GM19351 (cell line): ENCODE results near the gene TTYH3.

Experiments
- ATAC-seq: cut with Tn5 transposase; IDR thresholded peaks from one replicate; pipeline ENCODE4 v1.9.1; 2021; ENCODE audit warnings: mild to moderate bottlenecking, moderate library complexity; ENCODE audit not compliant: unreplicated experiment

TTYH3 gene

DNA sequence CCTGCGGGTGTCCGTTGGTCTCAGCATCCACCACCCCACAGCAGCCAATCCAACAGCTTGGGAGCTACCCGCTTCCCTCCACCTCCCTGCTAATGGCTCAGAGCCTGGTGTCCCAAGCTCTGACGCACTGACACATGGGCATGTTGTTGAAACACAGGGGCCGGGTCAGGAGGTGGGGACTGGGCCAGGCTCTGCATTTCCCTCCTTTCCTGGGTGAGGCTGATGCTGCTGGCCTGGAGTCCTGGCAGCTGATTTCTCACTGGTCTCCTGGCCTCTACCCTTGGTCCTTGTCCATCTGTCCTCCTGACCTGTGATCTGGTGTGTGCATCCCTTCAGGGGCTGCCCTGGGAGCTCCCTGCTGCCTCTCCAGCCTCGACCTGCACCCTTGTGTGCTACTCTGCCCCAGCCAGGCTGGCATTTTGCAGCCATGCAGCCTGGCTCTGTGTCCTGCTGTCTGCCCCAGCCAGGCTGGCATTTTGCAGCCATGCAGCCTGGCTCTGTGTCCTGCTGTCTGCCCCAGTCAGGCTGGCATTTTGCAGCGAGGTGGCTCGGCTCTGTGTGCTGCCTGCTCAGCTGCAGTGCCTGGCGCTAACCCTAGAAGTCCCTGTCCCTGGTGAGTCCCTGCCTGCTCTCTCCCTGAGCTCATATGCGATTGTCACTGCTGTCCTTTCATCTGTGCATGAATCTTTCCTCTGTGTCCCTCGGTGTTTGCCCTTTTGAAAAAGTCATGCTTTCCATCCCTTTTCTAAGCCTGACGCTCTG lies 70.2 kb downstream of the TTYH3 start:
- ATAC-seq: no peak

DNA sequence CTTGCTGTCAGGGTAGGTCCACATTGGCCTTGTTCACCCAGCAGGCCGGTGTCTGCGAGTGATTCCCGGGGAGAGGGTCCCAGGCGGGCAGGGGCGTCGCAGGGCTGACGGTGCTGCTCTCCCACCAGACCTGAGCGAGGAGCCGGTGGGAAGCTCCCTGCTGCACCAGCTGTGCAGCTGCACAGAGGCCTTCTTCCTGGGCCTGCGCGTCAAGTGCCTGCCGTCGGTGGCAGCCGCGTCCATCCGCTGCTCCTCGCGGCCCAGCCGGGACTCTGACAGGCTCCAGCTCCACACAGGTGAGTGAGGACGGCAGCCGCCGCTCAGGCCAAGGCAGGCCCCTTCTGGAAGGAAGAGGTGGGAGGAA lies 70.8 kb downstream of the TTYH3 start:
- ATAC-seq: no peak

DNA sequence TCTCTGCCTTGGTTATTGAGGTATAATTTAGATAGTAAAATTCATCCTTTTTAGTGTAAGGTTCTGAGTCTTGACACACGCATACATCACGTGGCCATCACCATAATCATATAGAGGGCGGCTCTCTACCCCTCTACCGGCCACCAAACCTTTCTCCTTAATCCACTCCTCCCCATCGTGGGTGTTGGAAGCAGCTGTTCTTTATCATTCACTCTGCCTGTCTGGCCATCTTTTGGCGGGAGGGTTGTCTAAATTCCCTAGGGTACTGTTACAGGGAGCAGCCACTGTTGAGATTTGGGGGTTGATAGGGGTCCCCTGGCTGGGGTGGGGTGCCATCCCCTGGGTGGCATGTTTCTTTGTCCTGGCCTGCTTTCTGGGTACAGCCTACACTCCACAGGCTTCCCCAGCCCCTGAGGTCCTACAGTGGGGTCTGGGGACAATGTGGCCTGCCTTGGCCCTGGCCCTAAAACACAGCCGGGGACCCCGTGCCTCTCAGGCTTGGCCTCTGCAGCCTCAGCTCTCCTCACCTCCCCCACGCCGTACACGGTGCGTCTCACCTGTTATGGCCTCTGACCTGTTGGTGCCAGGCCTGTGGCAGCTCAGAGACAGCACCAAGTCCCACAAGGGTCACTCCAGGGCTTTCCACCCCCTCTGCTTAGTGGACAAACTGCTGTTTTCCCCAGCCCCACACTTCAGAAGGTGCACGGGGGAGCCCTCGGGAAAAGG lies 73.7 kb downstream of the TTYH3 start:
- no peak for ATAC-seq

DNA sequence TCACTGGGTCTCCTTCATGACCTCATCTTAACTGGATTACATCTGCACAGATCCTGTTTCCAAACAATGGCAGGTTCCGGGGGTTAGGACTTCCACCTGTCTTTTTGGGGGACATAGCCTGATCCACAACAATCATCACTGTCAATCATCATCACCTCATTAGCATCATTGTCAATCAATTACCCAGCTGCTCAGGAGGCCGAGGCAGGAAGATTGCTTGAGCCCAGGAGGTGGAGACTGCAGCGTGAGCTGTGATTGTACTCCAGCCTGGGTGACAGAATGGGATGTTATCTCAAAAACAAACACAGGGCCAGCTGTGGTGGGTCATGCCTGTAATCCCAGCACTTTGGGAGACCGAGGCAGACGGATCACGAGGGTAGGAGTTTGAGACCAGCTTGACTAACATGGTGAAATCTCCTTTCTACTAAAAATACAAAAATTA lies 74.9 kb downstream of the TTYH3 start:
- no peak for ATAC-seq

DNA sequence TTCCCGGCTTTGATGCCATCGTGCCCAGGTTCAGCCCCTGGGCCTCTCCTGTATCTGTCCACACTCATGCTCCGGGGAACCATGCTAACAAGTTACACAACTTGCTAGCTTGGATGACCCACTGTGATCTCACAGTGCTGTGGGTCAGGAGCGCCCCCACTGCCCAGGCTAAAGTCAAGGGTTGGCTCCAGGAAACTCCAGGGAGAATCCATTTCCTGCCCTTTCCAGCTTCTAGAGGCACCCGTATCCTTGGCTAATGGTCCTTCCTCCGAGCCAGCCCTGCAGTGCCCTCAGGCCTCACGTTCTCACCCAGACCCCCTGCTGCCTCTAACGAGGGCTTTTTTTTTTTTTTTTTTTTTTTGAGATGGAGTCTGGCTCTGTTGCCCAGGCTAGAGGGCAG lies 75.7 kb downstream of the TTYH3 start:
- no peak for ATAC-seq

DNA sequence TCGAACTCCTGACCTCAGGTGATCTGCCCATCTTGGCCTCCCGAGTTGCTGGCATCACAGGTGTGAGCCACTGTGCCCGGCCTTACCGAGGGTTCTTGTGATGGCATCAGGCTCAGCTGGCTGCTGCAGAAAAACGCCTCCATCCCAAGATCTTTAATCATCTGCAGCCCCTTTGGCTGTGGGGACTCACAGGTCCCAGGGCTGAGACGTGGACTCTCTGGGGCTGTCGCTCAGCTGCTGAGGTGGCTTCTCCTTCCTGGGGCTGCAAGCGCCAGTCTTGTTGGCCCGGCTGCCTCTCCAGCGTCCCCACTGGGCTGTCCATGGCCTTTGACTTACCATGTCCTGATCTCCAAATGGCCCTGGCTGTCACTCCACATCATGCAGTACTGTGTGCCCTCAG lies 76.3 kb downstream of the TTYH3 start:
- no peak for ATAC-seq

DNA sequence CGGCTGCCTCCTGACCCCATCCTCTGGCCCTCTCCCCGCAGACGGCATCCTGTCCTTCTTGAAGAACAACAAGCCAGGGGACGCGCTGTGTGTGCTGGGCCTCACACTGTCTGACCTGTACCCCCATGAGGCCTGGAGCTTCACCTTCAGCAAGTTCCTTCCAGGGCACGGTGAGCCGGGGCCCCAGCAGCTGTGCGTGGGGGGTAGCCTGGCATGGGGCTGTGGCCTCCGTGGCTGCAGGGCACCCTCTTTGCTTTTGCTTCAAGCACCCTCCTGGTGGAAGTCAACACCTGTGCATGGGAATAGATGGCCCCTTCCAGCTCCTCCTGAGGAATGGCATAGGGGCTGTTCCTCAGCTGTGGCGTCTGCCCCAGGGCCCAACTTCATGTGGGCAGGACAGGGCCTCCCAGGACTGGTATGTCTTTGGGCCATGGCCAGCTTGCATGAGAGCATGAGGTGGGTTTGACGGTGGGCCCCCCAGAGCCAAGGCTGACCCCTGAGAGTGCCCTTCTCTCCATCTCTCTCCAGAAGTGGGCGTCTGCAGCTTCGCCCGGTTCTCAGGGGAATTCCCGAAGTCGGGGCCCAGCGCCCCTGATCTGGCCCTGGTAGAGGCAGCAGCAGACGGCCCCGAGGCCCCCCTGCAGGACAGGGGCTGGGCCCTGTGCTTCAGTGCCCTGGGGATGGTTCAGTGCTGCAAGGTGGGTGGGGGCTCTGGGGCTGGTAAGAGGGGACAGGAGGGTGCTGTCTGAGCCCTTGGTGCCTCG lies 76.9 kb downstream of the TTYH3 start:
- no peak for ATAC-seq

DNA sequence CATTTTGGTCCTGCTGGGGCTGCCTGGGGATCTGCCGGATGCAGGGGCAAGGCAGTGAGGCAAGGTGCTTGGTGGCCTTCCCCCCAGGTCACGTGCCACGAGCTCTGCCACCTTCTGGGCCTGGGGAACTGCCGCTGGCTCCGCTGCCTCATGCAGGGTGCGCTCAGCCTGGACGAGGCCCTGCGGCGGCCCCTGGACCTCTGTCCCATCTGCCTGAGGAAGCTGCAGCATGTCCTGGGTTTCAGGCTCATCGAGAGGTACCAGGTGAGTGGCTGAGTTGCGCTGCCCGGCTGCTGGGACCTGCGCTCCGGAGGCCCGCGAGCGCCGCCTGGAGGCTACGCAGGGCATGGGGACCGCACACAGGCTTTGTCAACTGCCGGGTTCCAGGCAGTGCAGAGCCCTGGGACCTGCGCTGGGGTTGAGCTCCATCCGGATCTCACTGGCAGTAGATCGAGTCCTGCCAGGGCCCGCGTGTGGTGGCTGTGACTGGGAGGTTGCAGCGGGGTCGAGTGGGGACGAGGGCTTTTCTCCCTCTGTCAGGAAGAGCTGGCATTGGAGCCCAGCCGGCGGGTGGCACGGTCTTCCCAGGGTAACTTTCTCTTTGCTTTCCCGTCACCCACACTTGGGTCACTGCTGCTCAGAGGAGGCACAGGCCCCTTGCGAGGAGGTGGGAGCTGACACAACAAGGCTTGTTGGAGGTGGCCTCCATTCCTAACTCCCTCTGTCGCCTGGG lies 77.9 kb downstream of the TTYH3 start:
- peak; percentile 84 for ATAC-seq

DNA sequence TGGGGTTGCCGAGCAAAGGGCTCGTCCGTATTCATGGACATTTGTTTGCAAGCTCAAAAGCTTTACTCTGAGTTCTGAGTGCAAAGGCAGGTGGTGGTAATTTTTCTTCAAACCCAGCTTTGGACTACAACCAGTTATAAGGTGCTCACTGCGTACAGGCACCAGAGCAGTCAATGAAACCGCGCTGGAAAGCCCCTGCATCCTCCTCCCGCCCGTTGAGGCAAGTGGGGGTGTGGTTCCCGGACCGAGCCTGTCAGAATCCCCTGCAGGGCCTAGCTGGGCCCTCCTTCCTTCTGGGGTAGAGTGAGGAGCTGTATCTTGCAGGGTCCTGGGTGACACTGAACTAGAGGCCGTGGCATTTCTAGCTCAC lies 78.5 kb downstream of the TTYH3 start:
- peak; percentile 42 for ATAC-seq

DNA sequence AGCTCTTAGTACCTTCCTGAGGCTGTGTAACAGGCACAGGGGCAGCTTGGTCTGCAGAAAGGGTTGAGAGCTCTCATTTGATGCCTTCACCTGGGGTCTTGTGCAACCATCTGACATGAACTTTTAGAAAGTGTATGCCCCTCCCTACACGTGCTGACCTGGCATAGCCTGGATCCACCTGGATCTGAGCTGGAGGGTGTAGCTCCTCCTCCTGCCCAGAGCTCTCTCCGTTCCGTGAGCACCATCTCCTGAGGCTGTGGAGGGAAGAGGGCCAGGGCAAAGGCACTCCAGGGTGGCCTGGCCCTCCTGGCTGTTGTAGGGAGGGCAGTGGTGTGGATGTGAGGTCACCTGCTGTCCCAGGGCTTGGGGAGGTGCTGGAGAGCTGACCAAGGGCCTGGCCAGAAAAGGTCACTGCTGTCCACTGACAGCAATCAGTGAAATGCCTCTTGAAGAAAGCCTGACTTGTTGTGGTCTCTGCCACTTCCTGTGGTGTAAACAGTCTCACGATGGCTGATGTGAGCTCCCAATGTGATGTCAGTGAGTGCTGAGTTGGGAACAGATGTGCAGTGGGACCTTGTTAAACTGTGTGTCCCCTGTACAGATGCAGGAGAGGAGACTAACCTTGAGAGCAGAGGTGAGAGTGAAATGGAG lies 79.2 kb downstream of the TTYH3 start:
- peak; percentile 43 for ATAC-seq

DNA sequence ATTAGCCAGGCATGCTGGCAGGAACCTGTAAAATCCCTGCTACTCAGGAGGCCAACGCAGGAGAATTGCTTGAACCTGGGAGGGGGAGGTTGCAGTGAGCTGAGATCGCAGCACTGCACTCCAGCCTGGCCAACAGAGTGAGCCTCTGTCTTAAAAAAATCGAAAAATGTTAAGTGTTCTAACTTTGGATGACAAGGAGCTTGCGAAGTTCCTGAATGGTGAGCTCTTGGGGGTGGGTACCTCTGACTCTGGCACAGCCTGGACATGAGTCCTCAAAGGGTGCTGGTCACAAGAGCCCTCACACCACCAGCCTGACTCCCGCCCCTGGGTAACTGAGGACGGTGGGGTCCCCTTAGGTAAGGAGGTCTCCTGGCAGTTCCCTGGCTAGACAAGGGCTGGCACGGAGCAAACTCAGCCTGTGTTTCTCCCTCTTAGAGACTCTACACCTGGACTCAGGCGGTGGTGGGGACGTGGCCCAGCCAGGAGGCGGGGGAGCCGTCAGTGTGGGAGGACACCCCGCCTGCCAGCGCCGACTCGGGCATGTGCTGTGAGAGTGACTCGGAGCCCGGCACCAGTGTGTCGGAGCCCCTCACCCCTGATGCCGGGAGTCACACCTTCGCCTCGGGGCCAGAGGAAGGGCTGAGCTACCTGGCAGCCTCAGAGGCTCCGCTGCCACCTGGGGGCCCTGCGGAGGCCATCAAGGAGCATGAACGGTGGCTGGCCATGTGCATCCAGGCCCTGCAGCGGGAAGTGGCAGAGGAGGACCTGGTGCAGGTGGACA lies 80.3 kb downstream of the TTYH3 start:
- ATAC-seq: no peak

DNA sequence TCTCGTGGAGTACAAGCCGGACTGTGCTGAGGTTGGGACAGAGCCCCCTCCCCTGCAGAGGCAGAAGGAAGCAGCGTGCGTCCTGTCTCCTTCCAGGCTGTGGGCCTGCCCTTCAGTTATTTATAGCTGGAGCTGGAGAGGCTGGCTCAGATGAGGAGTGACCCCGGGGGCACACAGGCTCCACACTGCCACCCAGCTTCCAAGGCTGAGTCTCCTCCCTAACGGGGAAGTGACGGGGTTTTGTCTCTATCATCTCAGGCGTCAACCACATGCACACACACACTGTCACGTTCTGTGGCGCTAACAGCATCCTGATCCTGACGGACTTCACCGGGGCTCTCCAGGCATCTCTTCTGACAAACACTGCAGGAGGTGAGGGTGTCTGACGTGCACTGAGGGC lies 81.6 kb downstream of the TTYH3 start:
- no peak for ATAC-seq

DNA sequence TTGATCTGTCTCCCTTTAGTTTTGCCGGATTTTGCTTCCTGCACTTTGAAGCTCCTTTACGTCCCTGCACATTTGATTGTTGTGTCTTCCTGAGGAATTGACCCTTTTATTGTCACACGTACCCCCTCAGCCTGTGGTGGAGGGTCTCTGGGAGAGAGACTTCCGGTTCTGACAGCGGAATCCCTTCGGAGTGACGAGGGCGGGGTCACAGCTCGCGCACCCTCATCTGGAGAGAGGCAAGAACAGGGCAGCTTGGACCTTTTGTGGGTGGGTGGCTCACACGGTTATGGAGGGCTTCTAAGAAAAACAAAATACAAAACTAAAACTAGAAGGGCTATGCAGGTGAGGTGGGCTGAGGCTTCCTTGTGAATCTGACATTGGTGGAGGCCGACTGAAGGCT lies 82.2 kb downstream of the TTYH3 start:
- ATAC-seq: no peak
